Activated naive CD4-positive, alpha-beta T cell treated with anti-CD3 and anti-CD28 coated beads, Interleukin-2, amount 50 U/mL, for 16 hours (primary cell): ENCODE data around the gene LDLRAD4.
A peak's percentile ranks its signal among the peaks of the same experiment; 100 is the strongest.

Experiments
- DNase-seq: peaks from one replicate; pipeline ENCODE4 v3.0.0-alpha.2; 2020

LDLRAD4 gene

DNA sequence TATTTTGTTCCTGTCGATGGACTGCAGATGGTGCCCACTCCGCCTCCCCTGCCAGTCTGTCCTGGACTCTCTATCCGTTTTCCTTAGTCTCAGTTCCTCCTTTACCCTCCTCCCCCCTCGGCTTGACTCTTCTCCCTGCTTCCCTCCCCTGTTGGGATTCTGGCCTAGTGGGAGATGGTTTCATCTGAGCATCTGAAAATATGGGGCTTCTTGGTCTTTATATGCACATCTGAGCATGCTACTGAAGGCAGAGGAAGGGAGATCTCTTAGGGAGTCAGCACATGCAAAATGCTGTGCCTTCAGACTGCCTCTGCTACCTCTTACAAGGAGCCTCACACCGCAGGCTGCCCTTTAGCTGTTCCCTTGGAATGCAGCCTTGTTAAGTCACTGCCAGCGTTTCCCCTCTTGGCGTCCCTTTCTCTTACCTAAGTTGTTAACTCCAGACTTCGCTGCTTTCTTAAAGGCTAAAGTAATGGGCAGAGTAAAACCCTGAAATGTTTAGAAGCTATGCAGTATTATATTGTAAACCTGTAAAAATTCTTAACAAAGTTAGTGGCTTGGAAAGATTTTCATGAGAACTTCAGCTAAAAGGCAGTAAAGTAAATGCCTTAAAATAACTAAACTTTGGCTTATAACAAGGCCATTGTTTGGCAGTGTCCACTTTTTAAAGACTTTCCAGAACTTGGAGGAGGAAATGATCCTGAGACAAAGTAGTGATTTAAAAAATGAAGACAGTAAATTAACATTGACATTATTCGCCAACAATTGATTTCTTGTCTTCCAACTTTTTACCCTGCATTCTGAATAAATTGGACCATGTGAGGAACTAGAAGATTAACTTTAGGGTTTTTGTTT lies 49.8 kb downstream of the LDLRAD4 start:
- DNase-seq: no peak

DNA sequence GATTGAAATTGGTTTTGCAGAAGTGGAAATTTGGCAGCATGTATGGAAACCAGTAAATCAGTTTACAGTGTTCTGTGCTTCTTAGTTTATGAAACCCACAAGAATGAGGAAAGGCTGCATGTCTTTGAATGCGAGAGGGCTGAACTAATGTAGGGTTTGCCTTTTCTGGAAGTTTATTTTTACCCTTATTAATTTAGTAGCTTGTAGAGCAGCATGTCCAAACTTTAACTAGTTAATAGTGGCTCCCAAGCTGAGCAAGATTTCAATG lies 50.4 kb downstream of the LDLRAD4 start:
- no peak for DNase-seq

- DNase-seq: no peak
Observed at GRCh38 chr18:13269521-13270011, 51.0 kb downstream of the LDLRAD4 start.

DNA sequence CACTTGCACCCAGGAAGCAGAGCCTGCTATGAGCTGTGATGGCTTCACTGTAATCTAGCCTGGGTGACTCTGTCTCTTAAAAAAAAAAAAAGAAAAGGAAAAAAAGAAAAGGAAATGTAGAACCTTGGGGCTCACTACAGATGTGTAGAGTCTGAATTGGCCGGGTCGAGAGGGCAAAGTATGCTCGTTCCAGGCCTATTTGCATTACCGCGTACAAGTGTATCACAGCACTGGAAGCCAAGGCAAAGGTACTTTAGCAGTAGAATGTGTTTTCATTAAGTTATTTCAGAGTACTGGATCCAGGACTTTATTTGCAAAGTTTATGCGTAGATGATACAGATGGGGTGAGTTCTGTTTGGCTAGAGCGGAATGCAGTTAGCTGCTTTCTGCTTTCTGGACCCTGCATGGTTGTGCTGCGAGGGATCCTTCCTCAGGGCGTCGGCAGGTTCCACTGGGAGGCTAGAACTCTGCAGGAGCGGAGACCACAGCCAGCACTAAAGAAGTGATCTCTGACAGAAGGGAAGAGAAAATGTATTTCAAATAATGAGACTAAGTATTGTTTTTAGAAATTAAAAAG lies 51.8 kb downstream of the LDLRAD4 start:
- no peak for DNase-seq

DNA sequence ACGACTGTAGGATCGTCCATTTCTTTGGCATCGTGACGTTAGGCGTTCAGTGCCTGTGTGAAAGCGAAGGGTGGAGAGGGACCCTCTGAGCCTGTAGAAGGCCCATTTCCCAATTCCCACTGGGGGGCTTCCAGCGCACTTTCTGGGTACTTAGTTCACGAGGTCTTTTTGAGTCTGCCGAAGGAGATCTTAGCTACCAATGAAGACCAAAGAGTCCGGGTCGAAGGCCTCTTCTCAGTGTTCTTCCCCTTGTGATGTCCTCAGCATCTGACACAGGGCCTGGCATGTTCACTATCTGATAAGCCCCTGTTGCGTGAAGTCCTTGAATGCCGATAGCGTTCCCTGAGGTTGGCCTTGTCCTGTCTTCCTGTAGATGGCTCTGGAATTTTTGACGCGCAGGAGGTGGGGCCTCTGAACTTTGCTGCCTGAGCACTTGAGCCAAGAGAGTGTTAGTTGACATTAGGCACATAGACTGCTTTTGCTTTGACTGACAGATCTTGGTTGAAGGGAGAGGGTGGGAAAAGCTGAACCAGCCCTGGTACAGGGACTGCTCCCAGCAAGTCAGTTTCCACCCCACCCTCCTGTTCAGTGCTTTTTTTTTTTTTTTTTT lies 52.8 kb downstream of the LDLRAD4 start:
- DNase-seq: no peak

GRCh38 chr18:13272416-13272815 lies 53.9 kb downstream of the LDLRAD4 start:
- DNase-seq: no peak

- DNase-seq: no peak
Observed at GRCh38 chr18:13273800-13274199, 55.2 kb downstream of the LDLRAD4 start.

DNA sequence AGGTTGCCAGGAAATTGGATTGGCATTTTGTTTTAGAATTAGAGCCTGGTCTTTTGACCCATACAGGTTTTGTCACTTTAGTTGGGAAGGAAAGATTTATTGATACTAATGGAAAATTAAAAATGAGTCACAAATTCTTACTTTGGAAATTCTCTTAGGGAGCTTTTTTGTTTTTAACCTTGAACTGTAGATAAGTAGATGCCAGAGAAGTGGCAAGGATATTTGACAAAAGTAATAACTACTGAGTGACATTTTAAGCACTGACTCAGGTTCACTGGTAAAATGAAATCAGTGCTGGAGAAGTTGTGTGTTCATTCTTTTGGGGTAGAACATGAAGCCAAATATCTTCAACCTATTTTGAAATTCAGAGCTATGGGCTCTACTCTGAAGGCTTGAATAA lies 56.5 kb downstream of the LDLRAD4 start:
- DNase-seq: no peak

GRCh38 chr18:13276530-13277520 lies 58.3 kb downstream of the LDLRAD4 start:
- no peak for DNase-seq

- DNase-seq: no peak
Observed at GRCh38 chr18:13278062-13278630, 59.6 kb downstream of the LDLRAD4 start.

DNA sequence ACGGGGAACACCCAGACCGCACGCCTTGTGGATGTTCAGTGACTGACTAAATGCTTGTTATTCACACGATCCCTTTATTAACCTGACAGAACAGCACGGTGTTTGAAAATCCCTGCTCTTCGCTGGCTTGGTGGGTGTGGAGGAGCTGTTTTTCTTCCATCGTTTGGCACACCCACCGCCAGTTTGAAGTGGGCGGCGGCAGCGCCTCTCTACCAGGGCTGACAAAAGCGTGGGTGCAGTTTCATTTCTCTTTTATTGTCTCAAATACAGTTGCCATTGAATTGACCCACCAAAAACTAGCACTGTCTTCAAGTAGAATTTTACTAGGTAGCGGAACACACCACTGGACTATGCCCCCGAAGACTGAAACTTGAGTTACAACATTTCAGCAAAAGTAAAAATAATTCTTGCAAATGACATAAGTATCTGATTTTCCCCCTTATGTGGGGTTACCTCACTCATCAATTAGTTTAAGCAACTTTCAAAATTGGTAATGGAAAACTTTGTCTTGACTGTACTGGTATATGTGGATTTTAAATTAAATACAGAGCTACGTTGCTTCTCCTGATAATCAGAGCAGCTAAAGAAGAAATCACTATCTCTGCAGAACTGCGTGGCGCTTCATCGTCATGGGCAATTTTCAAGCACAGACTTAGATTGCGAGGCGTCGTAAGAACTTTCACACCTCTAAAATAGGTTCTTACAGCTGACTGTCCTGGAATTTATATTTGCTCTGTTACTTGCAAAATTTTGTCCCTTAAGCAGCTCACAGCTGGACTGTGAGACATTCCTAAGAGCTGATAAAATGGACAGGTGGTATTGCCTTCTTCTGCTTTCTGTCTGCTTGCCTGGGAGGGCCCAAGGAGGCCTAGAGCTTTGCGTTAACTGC lies 60.9 kb downstream of the LDLRAD4 start:
- DNase-seq: peak; percentile 55

- no peak for DNase-seq
Observed at GRCh38 chr18:13280070-13280795, 61.7 kb downstream of the LDLRAD4 start.

- no peak for DNase-seq
Observed at GRCh38 chr18:13281406-13281805, 62.8 kb downstream of the LDLRAD4 start.

GRCh38 chr18:13283746-13284145 lies 65.2 kb downstream of the LDLRAD4 start:
- no peak for DNase-seq

DNA sequence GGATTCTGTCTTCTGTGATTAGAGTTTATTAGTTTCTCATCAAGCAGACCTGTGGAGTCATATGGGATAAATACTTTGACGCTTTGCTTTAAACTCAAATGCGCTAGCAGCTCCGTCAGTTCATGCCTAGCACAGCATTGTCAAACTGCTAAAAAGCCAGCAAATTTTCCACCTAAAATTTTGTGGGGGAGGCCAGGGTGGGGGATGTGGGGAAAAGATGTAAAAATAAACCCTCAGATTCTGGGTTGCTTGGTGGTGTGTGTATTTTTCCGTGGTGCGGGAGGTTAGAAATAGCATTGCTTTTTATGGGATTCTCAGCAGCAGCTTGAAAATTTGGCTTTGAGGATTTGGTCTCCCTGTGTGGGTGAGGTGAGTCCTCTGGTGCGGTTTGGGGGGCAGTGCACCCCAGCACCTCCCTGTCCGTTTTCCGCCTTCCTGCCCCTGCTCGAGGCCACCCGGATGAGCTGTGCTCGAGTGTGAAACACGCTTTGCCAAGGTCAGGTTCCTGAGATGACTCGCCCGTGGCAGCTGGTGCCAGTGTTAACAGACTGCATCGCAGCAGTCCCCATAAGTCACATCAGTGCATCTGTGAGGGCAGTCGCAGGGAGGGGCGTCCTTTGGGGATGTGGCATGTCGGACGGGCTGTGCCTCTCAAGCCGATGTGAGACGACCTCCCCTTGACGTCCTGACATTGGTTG lies 65.9 kb downstream of the LDLRAD4 start:
- no peak for DNase-seq

GRCh38 chr18:13285874-13286273 lies 67.3 kb downstream of the LDLRAD4 start:
- DNase-seq: no peak

DNA sequence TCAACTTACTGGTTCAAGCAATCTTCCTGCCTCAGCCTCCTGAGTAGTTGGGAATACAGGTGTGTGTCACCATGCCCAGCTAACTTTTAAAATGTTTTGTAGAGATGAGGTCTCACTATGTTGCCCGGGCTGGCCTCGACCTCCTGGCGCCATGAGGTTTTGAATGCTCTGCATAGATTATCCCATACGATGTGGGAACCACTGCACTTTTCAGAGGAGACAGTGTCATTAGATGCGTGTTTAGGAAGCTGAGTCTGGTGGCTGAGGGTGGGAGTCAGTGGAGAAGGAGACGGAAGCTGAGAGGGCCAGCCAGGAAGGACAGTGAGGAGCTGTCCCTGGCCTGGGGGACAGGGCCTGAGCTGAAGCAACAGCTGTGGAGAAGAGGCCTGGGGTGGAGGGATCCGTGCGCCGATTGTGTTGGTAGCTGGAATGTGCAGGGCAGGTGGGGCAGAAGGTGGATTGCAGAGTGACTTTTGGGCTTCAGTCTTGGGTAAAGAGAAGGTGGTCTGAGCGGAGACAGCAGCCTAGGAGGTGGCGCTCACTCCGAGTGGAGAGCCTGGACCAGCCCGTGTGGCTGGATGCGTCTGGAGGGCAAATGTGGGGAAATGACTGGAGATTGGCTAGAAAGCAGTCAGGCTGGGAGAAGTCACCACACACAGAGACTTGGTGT lies 68.0 kb downstream of the LDLRAD4 start:
- no peak for DNase-seq

- DNase-seq: no peak
Observed at GRCh38 chr18:13287372-13287771, 68.8 kb downstream of the LDLRAD4 start.

DNA sequence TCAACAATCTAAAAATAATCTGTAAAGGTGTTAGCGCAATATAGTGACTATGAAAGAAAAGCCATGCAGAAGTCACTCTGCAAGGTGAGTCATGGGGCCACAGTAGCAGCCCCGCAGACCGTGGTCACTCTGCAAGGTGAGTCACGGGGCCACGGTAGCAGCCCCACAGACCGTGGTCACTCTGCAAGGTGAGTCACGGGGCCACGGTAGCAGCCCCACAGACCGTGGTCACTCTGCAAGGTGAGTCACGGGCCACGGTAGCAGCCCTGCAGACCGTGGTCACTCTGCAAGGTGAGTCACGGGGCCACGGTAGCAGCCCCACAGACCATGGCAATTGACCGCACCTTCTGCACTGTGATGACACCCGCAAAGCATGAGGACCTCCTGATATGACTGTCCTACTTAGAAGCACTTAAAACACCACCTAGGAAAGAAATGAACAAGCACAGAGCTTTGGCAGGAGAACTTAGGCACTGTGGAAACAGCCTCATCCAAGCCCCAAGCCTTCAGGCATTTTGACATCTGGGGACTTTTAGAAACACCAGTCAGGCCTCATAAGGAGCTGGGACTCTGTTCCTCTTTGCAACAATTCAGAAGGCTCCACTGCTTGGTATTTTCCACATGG lies 70.1 kb downstream of the LDLRAD4 start:
- DNase-seq: no peak
